ENCODE data around the gene PROZ.

DNA sequence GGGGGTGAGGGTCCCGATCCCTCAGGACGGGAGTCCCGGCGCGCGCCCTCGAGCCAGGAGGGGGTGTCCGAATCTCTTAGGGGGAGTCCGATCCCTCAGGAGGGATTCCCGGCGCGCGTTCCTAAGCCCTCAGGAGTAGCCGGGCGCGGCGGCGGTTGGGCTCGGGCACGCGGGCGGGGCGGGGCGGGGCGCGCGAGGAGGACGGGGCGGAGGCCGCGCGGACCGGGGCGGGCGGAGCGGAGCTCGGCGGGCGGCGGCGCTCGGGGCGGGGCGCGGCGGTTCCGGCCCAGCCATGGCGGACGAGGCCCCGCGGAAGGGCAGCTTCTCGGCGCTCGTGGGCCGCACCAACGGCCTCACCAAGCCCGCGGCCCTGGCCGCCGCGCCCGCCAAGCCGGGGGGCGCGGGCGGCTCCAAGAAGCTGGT, 50.9 kb downstream of the PROZ start, which contains the start of gene CUL4A:
- TF ChIP-seq, protein P1, sequence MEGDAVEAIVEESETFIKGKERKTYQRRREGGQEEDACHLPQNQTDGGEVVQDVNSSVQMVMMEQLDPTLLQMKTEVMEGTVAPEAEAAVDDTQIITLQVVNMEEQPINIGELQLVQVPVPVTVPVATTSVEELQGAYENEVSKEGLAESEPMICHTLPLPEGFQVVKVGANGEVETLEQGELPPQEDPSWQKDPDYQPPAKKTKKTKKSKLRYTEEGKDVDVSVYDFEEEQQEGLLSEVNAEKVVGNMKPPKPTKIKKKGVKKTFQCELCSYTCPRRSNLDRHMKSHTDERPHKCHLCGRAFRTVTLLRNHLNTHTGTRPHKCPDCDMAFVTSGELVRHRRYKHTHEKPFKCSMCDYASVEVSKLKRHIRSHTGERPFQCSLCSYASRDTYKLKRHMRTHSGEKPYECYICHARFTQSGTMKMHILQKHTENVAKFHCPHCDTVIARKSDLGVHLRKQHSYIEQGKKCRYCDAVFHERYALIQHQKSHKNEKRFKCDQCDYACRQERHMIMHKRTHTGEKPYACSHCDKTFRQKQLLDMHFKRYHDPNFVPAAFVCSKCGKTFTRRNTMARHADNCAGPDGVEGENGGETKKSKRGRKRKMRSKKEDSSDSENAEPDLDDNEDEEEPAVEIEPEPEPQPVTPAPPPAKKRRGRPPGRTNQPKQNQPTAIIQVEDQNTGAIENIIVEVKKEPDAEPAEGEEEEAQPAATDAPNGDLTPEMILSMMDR (IDR thresholded peaks at IDR 0.05; ENCODE audit: insufficient read depth, low read depth, low read length), result no peak
- TF ChIP-seq EZH2 (IDR thresholded peaks at IDR 0.05; ENCODE audit: insufficient read depth, low read length), result no peak

All from astrocyte (in vitro differentiated cells and primary cell).